Liver (tissue), 2 donors: ENCODE results near the gene ARHGAP6.

ENCODE experiments used
- TF ChIP-seq, protein P1 (sequence below): IDR thresholded peaks from 2 replicates; pipeline ENCODE4 v1.6.1; 2016; ENCODE audit warnings: antibody characterized with exemption, mild to moderate bottlenecking
- TF ChIP-seq, protein P2 (sequence below): fragments of 150-350 bp; IDR thresholded peaks from 2 replicates; pipeline ENCODE4 v1.5.1; 2017; ENCODE audit warnings: improper control_type of control experiment, low read depth, low read length; ENCODE audit not compliant: missing input control
- donor health status: healthy.

DNA sequence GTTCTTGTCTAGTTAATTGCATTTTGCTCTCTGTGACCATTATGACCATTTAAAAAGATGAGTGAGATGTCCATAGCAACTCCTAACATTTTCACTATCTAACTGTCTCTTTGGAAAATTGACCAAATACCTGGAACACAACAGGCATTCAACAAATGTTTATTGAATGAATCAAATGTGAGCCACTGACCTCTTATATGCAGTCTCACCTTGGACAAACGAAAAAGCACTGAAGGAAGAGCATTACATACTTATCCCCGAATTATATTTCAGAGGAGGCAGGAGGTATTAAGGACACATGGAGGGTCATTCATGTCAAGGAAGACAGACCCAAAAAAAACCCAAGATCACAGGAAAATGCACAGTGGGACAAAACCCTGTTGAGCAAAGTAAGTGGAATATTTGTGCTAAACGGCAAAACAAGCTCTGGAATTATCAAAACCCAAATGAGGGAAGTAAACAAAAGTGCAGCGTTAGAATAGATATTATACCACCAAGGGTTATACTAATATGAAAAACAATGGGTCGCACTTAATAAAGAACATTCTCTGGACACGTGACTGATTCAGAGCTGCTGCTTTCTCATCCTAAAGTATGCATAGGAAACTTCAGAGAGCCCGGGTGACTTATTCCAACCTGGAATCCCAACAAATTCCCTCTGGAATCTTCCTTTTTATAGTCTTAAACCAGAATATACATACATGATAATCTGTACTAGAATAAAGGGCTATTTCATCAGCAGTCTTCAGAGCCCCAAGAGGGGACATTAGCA, 240.6 kb downstream of the ARHGAP6 start:
- TF ChIP-seq, protein P1, sequence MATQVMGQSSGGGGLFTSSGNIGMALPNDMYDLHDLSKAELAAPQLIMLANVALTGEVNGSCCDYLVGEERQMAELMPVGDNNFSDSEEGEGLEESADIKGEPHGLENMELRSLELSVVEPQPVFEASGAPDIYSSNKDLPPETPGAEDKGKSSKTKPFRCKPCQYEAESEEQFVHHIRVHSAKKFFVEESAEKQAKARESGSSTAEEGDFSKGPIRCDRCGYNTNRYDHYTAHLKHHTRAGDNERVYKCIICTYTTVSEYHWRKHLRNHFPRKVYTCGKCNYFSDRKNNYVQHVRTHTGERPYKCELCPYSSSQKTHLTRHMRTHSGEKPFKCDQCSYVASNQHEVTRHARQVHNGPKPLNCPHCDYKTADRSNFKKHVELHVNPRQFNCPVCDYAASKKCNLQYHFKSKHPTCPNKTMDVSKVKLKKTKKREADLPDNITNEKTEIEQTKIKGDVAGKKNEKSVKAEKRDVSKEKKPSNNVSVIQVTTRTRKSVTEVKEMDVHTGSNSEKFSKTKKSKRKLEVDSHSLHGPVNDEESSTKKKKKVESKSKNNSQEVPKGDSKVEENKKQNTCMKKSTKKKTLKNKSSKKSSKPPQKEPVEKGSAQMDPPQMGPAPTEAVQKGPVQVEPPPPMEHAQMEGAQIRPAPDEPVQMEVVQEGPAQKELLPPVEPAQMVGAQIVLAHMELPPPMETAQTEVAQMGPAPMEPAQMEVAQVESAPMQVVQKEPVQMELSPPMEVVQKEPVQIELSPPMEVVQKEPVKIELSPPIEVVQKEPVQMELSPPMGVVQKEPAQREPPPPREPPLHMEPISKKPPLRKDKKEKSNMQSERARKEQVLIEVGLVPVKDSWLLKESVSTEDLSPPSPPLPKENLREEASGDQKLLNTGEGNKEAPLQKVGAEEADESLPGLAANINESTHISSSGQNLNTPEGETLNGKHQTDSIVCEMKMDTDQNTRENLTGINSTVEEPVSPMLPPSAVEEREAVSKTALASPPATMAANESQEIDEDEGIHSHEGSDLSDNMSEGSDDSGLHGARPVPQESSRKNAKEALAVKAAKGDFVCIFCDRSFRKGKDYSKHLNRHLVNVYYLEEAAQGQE, result no peak
- TF ChIP-seq, protein P2, sequence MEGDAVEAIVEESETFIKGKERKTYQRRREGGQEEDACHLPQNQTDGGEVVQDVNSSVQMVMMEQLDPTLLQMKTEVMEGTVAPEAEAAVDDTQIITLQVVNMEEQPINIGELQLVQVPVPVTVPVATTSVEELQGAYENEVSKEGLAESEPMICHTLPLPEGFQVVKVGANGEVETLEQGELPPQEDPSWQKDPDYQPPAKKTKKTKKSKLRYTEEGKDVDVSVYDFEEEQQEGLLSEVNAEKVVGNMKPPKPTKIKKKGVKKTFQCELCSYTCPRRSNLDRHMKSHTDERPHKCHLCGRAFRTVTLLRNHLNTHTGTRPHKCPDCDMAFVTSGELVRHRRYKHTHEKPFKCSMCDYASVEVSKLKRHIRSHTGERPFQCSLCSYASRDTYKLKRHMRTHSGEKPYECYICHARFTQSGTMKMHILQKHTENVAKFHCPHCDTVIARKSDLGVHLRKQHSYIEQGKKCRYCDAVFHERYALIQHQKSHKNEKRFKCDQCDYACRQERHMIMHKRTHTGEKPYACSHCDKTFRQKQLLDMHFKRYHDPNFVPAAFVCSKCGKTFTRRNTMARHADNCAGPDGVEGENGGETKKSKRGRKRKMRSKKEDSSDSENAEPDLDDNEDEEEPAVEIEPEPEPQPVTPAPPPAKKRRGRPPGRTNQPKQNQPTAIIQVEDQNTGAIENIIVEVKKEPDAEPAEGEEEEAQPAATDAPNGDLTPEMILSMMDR, result no peak
